Type B pancreatic cell (in vitro differentiated cells): ENCODE measurements around the gene GALNS. TPM values are rescaled to one million over a fixed set of nuclear protein-coding genes. Genes with fewer than 3 reads are reported as not detected.

Source experiments
- DNase-seq: peaks from one replicate; pipeline ENCODE4 v3.0.0; 2021; ENCODE audit warnings: mixed read lengths; ENCODE audit not compliant: unreplicated experiment; ENCODE audit errors: extremely low spot score
- H3K27ac Mint-ChIP-seq: 2 replicates; pipeline ENCODE4 v1.8.0; 2021; ENCODE audit warnings: mild to moderate bottlenecking, mixed read lengths
- H3K27me3 Mint-ChIP-seq: 2 replicates; pipeline ENCODE4 v1.8.0; 2021; ENCODE audit warnings: mixed read lengths
- H3K36me3 Mint-ChIP-seq: 2 replicates; pipeline ENCODE4 v1.8.0; 2021; ENCODE audit warnings: mixed read lengths
- H3K4me1 Mint-ChIP-seq: one replicate; pipeline ENCODE4 v1.8.0; 2021; ENCODE audit warnings: mixed read lengths; ENCODE audit not compliant: unreplicated experiment
- H3K4me3 Mint-ChIP-seq: 2 replicates; pipeline ENCODE4 v1.8.0; 2021; ENCODE audit warnings: mild to moderate bottlenecking, mixed read lengths
- H3K9me3 Mint-ChIP-seq: 2 replicates; pipeline ENCODE4 v1.8.0; 2021; ENCODE audit warnings: mixed read lengths
- CTCF ChIP-seq: fragments of 200-600 bp; sonication (generic); conservative IDR thresholded peaks from 2 replicates; pipeline ENCODE4 v1.5.0; 2021; ENCODE audit warnings: antibody characterized with exemption, mild to moderate bottlenecking
- total RNA-seq: library from RNA; stranded (reverse); gene quantifications from 2 replicates; pipeline ENCODE4 v1.2.1, GENCODE V29; 2021; ENCODE audit warnings: low replicate concordance

Gene GALNS
- total RNA-seq, 1 donor from 2014 or later: 30.2 TPM

- Mint-ChIP-seq H3K27me3 (peaks cover 21% of the 10 kb centered on the region), H3K36me3 (no peaks in the 10 kb centered on the region), H3K4me3 (no peak overlapping the region), H3K4me1 (peaks cover 6% of the 10 kb centered on the region), H3K27ac (no peak overlapping the region), H3K9me3 (no peaks in the 10 kb centered on the region)
- TF ChIP-seq CTCF: no peak
- no peak for DNase-seq
These were observed 69.0 kb downstream of the GALNS start for GRCh38 chr16:88787579-88788314.

GRCh38 chr16:88785106-88785924 is 71.4 kb downstream of the GALNS start, which contains the start of gene PIEZO1:
PIEZO1 (minus strand) TSS chr16:88785220; CDS start chr16:88784964, 256 bp downstream.
- Mint-ChIP-seq H3K9me3 (no peaks in the 10 kb centered on the region), H3K36me3 (no peaks in the 10 kb centered on the region), H3K4me3 (peak within 1 kb of the TSS; percentile 86), H3K27me3 (peaks cover 27% of the 10 kb centered on the region), H3K4me1 (peaks cover 18% of the 10 kb centered on the region), H3K27ac (peak within 1 kb of the TSS; percentile 76)
- peak; percentile 78 for TF ChIP-seq CTCF
- no peak for DNase-seq

- H3K27ac Mint-ChIP-seq: no peak overlapping the region
- H3K27me3 Mint-ChIP-seq: peaks cover 26% of the 10 kb centered on the region
These were observed 72.0 kb downstream of the GALNS start for GRCh38 chr16:88784856-88785105.

GRCh38 chr16:88784074-88784855 is 72.5 kb downstream of the GALNS start:
- peak overlapping the region; percentile 76 for H3K27ac Mint-ChIP-seq

More at GRCh38 chr16:88784856-88785105, 72.0 kb downstream of the GALNS start:
- Mint-ChIP-seq H3K9me3 (no peaks in the 10 kb centered on the region), H3K4me3 (no peak overlapping the region), H3K36me3 (no peaks in the 10 kb centered on the region), H3K4me1 (peaks cover 22% of the 10 kb centered on the region)
- no peak for TF ChIP-seq CTCF
- DNase-seq: no peak

More at GRCh38 chr16:88784074-88784855, 72.5 kb downstream of the GALNS start:
- TF ChIP-seq CTCF: peak; percentile 69
- Mint-ChIP-seq H3K36me3 (no peaks in the 10 kb centered on the region), H3K4me1 (peaks cover 22% of the 10 kb centered on the region), H3K9me3 (no peaks in the 10 kb centered on the region), H3K27me3 (peaks cover 26% of the 10 kb centered on the region), H3K4me3 (peak overlapping the region; percentile 86)
- DNase-seq: no peak
